Right ventricle myocardium inferior (tissue), 1 donor: ENCODE measurements around the gene ARCN1. TPM values are rescaled to one million over a fixed set of nuclear protein-coding genes. Genes with fewer than 3 reads are reported as not detected.
A peak's percentile ranks its signal among the peaks of the same experiment; 100 is the strongest.

ENCODE experiments used
- ATAC-seq: fragments of 200-7000 bp; cut with Tn5 transposase; one replicate; pipeline ENCODE4 v1.9.1; 2020; ENCODE audit warnings: mild to moderate bottlenecking, moderate library complexity
- DNase-seq: peaks from one replicate; pipeline ENCODE4 v3.0.0; 2021; ENCODE audit errors: missing footprints
- intact Hi-C: fragments of 100-400 bp; cut with DNase I; formaldehyde crosslinking; loops from one replicate; pipeline ENCODE4 v1.11.0; 2022
- total RNA-seq: library from RNA; stranded (reverse); fragmentation: NEBNext Ultra II Directional; extraction: Animal tissue kit (Norgen Biotek cat#: 25700); gene quantifications from one replicate; pipeline ENCODE4 v1.2.1, GENCODE V29; 2021
- donor health status: DM: no; HTN: yes; CAD: no; lungs with severe emphysema.

Gene ARCN1
- total RNA-seq, 1 donor from 2014 or later: 93.4 TPM

DNA sequence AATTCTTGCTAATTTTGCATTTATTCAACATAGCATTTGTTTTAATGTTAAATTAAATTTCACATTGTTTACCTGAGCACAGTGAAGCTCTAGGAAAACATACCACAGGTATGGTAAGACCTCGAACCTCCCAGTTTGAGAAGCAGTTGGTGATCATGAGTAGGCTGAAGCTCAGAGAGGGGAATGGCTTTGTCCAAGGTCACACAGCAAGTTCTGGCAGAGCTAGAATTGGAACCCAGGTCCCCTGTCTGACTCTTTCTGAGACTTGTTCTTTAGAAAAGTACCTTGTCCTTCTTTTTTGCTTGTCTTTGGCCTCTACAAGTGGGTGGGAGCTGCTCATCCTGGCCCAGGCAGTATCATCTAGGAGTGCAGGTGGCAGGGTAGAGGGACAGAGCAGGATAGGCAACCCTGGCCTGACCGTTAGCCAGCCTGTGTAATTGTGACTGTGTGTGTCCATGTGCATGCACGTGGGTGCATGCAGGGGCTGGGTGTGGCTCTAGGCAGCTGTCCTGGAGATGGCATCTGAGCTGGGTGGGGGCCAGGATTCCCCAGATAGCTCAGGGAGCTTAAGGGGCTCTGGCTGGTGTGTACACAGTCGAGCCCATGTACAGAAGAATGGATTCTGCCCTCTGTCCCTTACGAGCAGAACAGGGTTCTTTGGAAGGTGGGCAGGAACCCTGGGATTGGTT, 56.8 kb downstream of the ARCN1 start:
- intact Hi-C loops: no loop called here
- no peak for ATAC-seq
- DNase-seq: no peak

DNA sequence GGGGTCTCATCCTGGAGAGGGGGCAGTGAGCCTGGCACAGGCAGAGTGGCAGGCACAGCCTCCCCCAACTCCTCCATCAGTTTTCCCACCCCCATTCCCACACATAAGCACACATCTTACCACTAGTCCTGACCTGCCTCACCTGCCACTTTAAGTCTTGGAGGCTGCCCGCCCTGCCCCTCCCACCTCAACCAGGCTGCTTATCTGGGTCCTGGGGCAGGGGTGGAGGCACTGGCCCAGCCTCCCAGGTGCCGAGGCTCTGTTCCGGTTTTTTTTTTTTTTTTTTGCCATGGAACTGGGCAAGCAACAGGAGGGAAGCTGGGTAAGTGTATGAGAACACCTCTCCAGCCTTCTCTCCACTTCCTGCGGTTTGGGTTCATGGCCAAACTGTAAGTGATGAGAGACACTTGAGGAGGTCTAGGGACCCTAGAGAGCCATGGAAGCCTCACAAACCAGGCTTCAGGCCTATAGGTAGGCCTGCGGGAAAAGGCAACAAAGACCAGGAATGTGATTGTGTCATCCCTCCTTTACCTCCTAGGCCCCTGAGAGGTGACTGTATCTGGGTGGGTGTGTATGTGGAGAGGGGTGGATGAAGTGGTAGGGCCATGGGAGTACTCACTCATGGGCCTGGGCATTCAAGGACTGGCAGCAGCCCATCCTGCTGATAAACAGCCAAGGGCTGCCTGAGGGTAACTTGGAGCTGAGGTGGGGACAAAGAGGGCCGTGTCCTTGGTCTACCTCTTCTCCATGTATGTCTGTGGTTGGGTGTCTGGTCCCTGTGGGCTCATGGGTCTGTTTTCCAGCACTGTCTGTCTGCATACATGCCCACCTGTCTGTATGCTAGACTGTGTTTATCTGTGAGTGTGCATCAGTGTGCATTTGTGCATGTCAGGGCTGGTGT, 57.8 kb downstream of the ARCN1 start:
- DNase-seq: no peak
- intact Hi-C loops: no loop called here
- ATAC-seq: no peak

- ATAC-seq: no peak
Observed at GRCh38 chr11:118631142-118631909, 59.1 kb downstream of the ARCN1 start.

DNA sequence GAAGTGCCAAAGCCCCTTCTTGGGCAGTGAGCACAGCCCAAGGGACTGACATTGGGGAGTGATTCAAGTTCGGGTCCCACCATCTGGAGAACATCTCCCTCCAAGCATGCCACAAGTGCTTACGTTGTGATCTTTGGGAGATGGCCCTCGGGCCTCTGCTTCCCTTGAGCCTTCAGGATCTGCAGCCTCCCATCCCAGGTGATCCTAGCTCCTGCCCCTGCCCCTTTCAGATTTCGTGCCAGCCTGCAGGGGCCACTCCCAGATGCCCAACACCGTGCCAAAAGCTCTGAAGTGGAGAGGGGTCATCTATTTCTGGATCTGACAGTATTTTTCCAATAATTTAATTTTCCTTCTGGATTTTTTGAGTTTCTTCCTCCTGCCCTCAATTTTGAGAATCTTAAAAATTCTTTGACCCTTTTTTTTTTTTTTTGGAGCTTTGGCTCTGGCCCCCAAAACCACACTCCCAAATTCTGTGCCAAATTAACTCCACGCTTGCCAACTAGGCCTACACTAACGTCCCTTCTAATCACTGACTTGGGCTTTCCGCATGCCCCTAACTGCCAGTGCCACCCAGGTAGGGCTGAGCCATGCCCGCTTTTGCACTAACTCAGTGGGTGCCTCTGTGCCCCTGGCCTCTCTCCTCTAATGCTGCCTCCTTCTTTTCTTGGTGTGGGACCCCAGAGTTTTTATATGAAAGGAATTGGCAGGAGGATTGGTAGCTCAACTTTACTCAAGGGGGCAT, 60.5 kb downstream of the ARCN1 start:
- DNase-seq: peak; percentile 53
- intact Hi-C loops: no loop called here
- no peak for ATAC-seq

More at GRCh38 chr11:118631142-118631909, 59.1 kb downstream of the ARCN1 start:
- DNase-seq: no peak
- intact Hi-C loops: no loop called here

- no peak for ATAC-seq
- intact Hi-C loops: no loop called here
- DNase-seq: peak; percentile 47
Observed at GRCh38 chr11:118633319-118633690, 61.1 kb downstream of the ARCN1 start.

DNA sequence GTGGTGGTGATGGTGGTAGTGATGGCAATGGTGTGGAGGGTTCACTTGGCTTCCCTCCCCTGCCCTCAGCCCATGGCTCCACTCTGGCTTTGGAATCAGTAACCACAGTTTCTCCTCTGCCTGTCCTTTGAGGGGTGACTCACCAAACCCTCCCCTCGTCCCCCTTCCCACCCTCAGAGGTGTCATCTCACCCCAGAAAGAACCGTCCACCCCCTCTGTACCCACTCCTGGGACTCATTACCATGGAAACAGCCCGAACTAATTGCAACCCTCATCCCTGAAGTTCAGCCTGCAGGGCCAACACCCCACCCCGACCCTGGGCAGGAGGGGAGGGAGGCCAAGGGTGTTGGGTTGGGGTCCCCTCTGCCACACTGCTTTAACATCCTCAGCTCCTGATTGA, 61.8 kb downstream of the ARCN1 start:
- DNase-seq (no peak), ATAC-seq (no peak)
- intact Hi-C loops: no loop called here

GRCh38 chr11:118634431-118635236, 62.4 kb downstream of the ARCN1 start:
- intact Hi-C loops: no loop called here
- DNase-seq: peak; percentile 84
- ATAC-seq: peak; percentile 80

GRCh38 chr11:118635237-118635591, 63.0 kb downstream of the ARCN1 start:
- intact Hi-C loops: no loop called here
- peak; percentile 59 for DNase-seq
- ATAC-seq: peak; percentile 2

- no peak for DNase-seq
Observed at GRCh38 chr11:118635642-118636041, 63.4 kb downstream of the ARCN1 start.

GRCh38 chr11:118636569-118637290, 64.5 kb downstream of the ARCN1 start:
- intact Hi-C loops: no loop called here
- peak; percentile 41 for DNase-seq
- no peak for ATAC-seq

More at GRCh38 chr11:118635642-118636041, 63.4 kb downstream of the ARCN1 start:
- intact Hi-C loops: no loop called here
- ATAC-seq: no peak

DNA sequence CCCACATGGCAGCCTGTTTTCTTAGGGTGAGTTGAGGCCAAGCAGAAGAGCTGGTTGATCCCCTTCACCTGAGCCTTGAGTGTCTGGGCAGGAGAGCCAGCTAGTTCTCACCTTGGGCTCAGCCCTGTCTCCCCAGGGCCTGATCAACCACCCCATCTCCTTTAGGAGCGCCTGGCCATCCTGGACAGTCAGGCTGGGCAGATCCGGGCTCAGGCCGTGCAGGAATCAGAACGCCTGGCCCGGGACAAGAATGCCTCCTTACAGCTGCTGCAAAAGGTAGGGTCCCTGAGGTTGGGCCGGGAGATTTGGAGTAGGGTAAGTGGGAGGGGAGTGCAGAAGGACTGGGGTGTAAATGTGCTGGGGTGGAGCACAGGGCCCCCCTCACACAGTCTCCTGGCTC, 66.5 kb downstream of the ARCN1 start:
- ATAC-seq: no peak

GRCh38 chr11:118639899-118640298, 67.7 kb downstream of the ARCN1 start:
- DNase-seq: peak; percentile 67
- intact Hi-C loops: no loop called here
- peak; percentile 41 for ATAC-seq

More for the DNA sequence above, 66.5 kb downstream of the ARCN1 start:
- intact Hi-C loops: no loop called here
- no peak for DNase-seq

- ATAC-seq (no peak), DNase-seq (no peak)
- intact Hi-C loops: no loop called here
Observed at GRCh38 chr11:118640332-118641154, 68.3 kb downstream of the ARCN1 start.

DNA sequence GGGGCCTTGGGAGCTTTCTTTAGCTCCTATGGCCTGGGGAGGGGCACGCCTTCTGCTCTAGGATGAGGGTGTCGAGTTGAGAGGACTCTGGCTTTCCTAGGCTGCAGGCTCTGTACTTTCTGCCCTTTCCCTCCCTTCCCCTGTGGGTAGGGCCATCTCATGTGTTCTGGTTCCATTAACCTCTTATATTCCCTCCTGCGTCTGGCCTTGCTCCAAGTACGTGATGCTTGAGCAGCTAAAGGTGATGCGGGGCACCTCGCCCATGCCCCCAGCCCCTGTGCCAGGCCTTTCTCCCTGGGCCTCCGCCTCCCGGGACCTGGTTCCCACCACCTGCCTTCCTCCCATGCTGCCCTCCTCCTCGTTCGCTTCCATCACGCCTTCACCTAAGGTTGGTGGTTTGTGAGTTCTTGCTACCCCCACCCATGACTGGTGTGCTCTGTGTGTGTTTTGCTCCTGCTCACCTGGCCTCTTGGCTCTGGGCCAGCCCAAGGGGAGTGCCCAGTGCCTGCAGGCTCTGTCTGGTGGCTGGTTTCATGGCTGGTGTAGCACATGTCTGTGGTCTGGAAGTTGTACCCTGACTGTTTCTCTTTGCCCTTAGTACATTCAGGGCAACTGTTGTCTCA, 69.3 kb downstream of the ARCN1 start:
- intact Hi-C loops: no loop called here
- peak; percentile 57 for DNase-seq
- no peak for ATAC-seq

GRCh38 chr11:118643142-118643994, 71.2 kb downstream of the ARCN1 start:
- peak; percentile 71 for DNase-seq
- intact Hi-C loops: no loop called here
- ATAC-seq: peak; percentile 26
